Motor neuron (in vitro differentiated cells): ENCODE results near the gene MAP1LC3A. TPM values are rescaled to one million over a fixed set of nuclear protein-coding genes. Genes with fewer than 3 reads are reported as not detected.

ENCODE experiments used
- ATAC-seq, 8 experiments: fragments of 200-7000 bp; cut with Tn5 transposase; replicated peaks in 6 of 8; 2 replicates each; pipeline ENCODE4 v1.8.0; 2021; ENCODE audit warnings: mild to moderate bottlenecking in 8 of 8, moderate library complexity in 8 of 8
- H3K27ac ChIP-seq, 2 donors: fragments of 250-450 bp; sonication (Bioruptor Pico); 2 replicates each; pipeline ENCODE4 v1.9.0; 2021; ENCODE audit warnings: antibody characterized with exemption in 2 of 2, mild to moderate bottlenecking in 2 of 2, moderate library complexity in 1 of 2
- H3K4me1 ChIP-seq, 2 donors: fragments of 250-450 bp; sonication (Bioruptor Pico); replicated peaks in 1 of 2; 2 replicates each; pipeline ENCODE4 v1.6.1; 2021; ENCODE audit warnings: antibody characterized with exemption in 2 of 2, mild to moderate bottlenecking in 2 of 2, moderate library complexity in 1 of 2
- H3K4me3 ChIP-seq, 5 donors: fragments of 250-450 bp; sonication (Bioruptor Pico); 2 replicates each; pipeline ENCODE4 v1.9.0; 2021; ENCODE audit warnings: antibody characterized with exemption in 5 of 5, mild to moderate bottlenecking in 5 of 5, moderate library complexity in 4 of 5
- WGBS, 10 experiments: fragments of 450-650 bp; shearing (Covaris generic); methylation state at CpG; one replicate each; pipeline ENCODE4 v1.0.0; 2022; 5-methylcytosine and 5-hydroxymethylcytosine counted together
- in situ Hi-C, 9 experiments: fragments of 400-800 bp; cut with MboI; loops; one replicate each; pipeline ENCODE4 v1.15.0; 2021; ENCODE audit warnings: low sequenced_read_pairs in 9 of 9, low pct_unique_long_range_greater_than_20kb in 2 of 9; ENCODE audit not compliant: unreplicated experiment in 9 of 9
- total RNA-seq, 8 experiments: library from RNA; unstranded; fragments of 300-600 nt; gene quantifications; 2 replicates each; pipeline versions ENCODE4 v1.2.3 to v1.2.4, GENCODE V29; 2022

Gene MAP1LC3A
- total RNA-seq, 8 experiments from 2014 or later, result 14.5 to 80.4 (median 41.6) TPM

DNA sequence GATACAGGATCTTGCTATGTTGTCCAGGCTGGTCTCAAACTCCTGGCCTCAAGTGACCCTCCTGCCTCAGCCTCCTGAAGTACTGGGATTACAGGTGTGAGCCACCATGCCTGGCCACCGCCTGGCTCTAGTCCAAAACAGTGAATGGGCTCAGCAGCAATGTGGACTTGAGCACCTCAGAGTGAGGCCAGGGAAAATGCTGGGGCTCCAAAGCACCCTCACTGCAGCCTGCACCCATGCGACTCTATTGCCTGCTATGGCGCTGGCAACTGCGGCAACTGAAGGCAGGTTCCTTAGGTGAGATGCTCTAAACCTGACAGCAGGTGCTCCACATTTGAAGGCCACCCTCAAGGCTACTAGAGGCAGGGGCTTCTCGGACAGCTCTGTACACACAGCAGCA is 26.5 kb downstream of the MAP1LC3A start:
- Histone ChIP-seq H3K4me1 (peaks cover 0 to 6% of the 10 kb centered on the region in 2 donors), H3K4me3 (no peak overlapping the region), H3K27ac (no peak overlapping the region)
- in situ Hi-C loops, result no loop called here
- 92 to 100% (median 100%) methylated on average over 1 to 5 of the region's 5 CpGs; no CpG with 5 or more reads in 4 of the 10 experiments for WGBS, 10 experiments
- ATAC-seq, result no peak

DNA sequence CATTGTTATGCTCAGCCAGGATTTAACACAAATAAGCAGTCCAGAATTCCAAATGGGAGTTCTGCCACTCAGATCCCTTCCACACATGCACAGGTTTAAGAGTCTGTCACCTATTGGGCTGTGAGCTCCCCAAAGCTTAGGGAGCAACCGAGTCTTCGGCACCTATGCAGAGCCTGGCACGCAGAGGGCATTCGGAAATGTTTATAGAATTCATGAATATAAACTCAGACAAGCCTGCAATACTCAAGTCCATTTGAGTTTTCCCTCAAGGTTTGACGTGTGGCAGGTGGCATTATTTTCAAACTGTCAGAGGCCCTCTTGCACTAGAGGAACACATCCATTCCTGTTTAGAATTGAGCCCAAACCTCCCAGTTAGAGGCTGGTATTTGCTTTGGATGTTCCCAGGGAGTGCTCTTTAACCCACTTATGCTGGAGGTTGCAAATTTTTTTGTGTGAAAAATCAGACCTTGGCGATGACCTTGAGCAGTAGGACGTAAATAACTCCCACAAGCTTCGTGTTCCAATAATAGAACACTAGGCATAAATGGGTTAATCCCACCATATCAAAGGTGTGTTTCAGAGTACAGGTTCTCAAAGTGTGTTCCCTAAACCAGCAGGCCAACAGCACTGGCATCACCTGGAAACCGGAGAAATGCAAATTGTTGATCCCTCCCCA is 28.1 kb downstream of the MAP1LC3A start:
- H3K4me1 ChIP-seq, result peaks cover 0 to 4% of the 10 kb centered on the region in 2 donors
- no peak overlapping the region for H3K27ac ChIP-seq
- no peak overlapping the region for H3K4me3 ChIP-seq
- in situ Hi-C loops, result no loop called here
- no peak for ATAC-seq
- WGBS, 10 experiments, result 67 to 100% (median 97%) methylated on average over 1 to 7 of the region's 9 CpGs; no CpG with 5 or more reads in 3 of the 10 experiments

DNA sequence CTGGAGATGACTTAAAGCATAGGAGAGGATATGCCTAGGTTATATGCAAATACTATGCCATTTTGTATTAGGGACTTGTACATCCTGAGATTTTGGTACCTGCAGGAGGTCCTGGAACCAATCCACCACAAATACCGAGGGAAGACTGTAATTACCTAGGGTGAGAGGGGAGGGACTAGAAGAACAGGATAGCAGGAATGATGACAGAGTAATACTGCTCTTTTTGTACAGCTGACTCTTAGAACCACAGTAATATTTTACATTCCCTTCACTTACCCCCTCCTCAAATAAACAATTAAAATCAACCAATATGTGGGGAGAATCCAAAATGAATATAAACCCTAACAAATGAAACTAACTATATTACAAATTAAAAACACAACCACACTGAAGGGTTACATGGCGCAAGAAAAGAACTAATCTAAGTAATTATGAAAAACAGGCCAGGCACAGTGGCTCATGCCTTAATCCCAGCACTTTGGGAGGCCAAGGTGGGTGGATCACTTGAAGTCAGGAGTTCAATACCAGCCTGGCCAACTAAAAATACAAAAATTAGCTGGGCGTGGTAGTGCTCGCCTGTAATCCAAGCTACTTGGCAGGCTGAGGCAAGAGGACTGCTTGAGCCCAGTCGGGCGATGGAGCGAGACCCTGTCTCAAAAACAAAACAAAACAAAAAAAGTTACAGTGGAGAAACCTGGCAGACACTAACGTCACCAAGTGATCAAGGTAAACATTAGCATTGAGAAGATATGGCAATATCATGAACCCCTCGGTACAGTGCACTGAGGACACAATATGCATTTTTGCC is 37.1 kb downstream of the MAP1LC3A start:
- no peak for ATAC-seq
- WGBS, 10 experiments, result 48 to 100% (median 93%) methylated on average over 1 to 9 of the region's 9 CpGs

DNA sequence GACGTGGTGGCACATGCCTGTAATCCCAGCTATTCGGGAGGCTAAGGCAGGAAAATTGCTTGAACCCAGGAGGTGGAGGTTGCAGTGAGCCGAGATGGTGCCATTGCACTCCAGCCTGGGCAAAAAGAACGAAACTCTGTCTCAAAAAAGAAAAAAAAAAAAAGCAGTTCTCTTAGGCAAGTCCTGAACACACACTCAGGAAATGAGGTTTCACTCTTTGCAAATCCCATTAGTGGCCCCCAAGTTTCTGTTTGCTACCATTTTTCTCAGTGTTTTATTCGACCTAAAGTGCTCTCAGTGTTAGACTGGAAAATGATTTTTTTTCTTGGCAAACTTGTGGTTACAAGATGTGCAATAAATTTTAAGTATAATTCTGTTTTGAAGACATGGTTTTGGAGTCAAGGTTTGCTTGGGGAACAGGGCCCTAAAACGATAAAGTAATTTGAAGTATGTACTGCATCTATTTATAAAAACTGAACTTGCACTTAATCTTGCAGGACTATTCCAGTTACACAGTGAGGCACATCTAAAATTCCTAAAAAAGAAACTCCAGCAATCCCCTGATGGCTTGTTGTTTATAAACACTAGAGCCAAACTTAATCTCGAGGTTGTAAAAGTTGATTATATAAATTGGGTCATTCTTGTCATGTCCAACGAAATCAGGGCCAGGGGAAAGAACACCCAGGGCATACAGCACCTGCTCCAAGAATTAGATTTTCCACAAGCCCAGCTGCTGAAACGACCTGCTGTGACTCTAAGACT is 42.6 kb downstream of the MAP1LC3A start:
- Histone ChIP-seq H3K4me1 (no peaks in the 10 kb centered on the region), H3K4me3 (no peak overlapping the region), H3K27ac (no peak overlapping the region)
- in situ Hi-C loops, result no loop called here
- 40 to 100% (median 74%) methylated on average over 1 to 5 of the region's 9 CpGs for WGBS, 10 experiments
- ATAC-seq, result no peak

More for the DNA sequence above, 37.1 kb downstream of the MAP1LC3A start:
- no peaks in the 10 kb centered on the region for H3K4me1 ChIP-seq
- no peak overlapping the region for H3K27ac ChIP-seq
- in situ Hi-C loops, result no loop called here
- H3K4me3 ChIP-seq, result no peak overlapping the region

DNA sequence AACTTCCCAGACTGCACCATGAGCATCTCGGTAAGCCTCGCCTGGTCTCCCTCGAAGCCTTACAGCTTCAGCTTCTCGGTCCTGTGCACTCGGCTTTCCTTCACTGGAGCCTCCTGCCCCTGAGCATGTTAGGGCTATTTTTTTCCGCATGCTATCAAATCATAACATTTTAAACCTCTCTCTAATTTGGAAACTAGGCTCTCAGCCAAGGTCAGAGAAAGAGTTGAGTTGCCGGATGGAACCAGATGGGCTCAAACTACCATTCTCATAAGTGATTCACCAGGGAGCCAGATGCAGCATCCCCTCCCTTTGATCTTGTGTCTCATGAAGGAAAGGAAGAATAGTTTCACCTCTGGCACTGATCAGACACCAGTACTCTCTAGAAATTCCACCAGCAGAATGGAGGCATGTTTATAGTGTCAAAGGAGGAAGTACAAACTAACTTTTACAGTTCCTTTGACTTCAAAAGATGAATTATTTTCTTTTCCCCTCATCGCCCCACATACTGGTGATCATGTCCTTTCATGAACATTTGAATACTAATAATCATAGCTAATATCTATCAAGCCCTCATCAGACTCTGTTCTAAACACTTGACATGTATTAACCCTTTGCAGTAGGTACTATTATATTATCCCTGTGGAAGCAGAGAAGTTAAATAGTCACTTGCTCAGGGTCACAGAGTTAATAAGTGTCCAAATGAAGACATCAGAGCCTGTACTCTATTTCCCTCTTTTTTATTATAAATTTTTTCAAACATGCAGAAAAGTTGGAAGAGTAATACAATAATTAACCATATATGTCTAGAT is 46.7 kb downstream of the MAP1LC3A start:
- 79 to 100% (median 96%) methylated on average over 1 to 6 of the region's 8 CpGs; no CpG with 5 or more reads in 1 of the 10 experiments for WGBS, 10 experiments
- in situ Hi-C loops, result no loop called here
- ATAC-seq, result peak in 1 of 8 experiments; percentile 64
- H3K4me3 ChIP-seq, result no peak overlapping the region
- no peaks in the 10 kb centered on the region for H3K4me1 ChIP-seq
- no peak overlapping the region for H3K27ac ChIP-seq

DNA sequence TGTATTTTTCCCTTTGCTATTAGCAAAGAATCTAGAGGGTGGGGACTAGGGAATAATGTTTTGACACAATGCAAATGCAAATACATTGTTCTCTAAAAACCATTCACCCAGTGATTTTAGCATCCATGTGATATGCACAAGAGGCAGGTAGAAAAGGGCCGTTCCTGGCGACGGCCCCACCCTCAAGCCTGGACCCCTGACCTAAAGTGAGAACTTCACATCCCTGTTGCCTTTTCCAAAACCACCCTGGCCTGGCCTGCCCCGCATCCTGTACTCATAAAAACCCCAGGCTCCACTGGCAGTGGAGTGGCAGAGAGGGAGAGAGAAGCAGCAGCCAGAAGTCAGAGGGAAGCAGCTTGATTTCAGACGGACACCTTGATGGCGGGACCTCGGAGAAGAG is 48.5 kb downstream of the MAP1LC3A start:
- ATAC-seq, result no peak
- in situ Hi-C loops, result no loop called here
- H3K27ac ChIP-seq, result no peak overlapping the region
- WGBS, 10 experiments, result 72 to 100% (median 90%) methylated on average over 2 to 6 of the region's 7 CpGs; no CpG with 5 or more reads in 5 of the 10 experiments
- H3K4me1 ChIP-seq, result no peaks in the 10 kb centered on the region
- H3K4me3 ChIP-seq, result no peak overlapping the region

Other genes starting within 250 kb of the MAP1LC3A start
- 100 to 1,000 TPM in 1 of 8 experiments, 10 to 100 TPM in 7; 27.4 to 111 (median 39.0) TPM for gene ITCH, start 195.4 kb upstream of the MAP1LC3A start, total RNA-seq
- gene DYNLRB1, start 42.3 kb upstream of the MAP1LC3A start, total RNA-seq, result 100 to 1,000 TPM; 118 to 317 (median 185) TPM
- gene PIGU, start 118.4 kb downstream of the MAP1LC3A start, total RNA-seq, result 10 to 100 TPM; 13.4 to 30.9 (median 26.7) TPM
- 10 to 100 TPM in 5 of 8 experiments, 1 to 10 TPM in 3; 3.7 to 15.3 (median 11.0) TPM for gene TP53INP2, start 145.6 kb downstream of the MAP1LC3A start, total RNA-seq